HG03108 (cell line): ENCODE data around the gene CORO1C.
"Not testable (repeated sequence)": the region's sequence is repeated elsewhere in the genome, so short reads cannot be mapped to it uniquely, and the experiment has no call there.

Source experiments
- ATAC-seq: cut with Tn5 transposase; IDR thresholded peaks from one replicate; pipeline ENCODE4 v1.9.1; 2021; ENCODE audit warnings: moderate library complexity; ENCODE audit not compliant: unreplicated experiment

The CORO1C gene

GRCh38 chr12:108755481-108755880, 24.2 kb upstream of the CORO1C start:
- ATAC-seq, result no peak

GRCh38 chr12:108753976-108754375, 22.7 kb upstream of the CORO1C start:
- ATAC-seq, result no peak

- no peak for ATAC-seq
Measured at GRCh38 chr12:108752387-108752786, 21.1 kb upstream of the CORO1C start.

GRCh38 chr12:108751821-108752220, 20.5 kb upstream of the CORO1C start:
- ATAC-seq, result no peak

GRCh38 chr12:108751003-108751402, 19.7 kb upstream of the CORO1C start:
- not testable (repeated sequence) for ATAC-seq

- ATAC-seq, result no peak
Measured at GRCh38 chr12:108750526-108750925, 19.2 kb upstream of the CORO1C start.

GRCh38 chr12:108747563-108747962, 16.2 kb upstream of the CORO1C start:
- no peak for ATAC-seq

GRCh38 chr12:108745641-108746040, 14.3 kb upstream of the CORO1C start:
- no peak for ATAC-seq

- ATAC-seq, result no peak
Measured at GRCh38 chr12:108744021-108744897, 12.9 kb upstream of the CORO1C start.

- ATAC-seq, result no peak
Measured at GRCh38 chr12:108738170-108738569, 6.9 kb upstream of the CORO1C start.

GRCh38 chr12:108735855-108736254, 4.5 kb upstream of the CORO1C start:
- ATAC-seq, result no peak

- ATAC-seq, result no peak
Measured at GRCh38 chr12:108734200-108734906, 3.0 kb upstream of the CORO1C start.

GRCh38 chr12:108733230-108733531, 1.9 kb upstream of the CORO1C start:
- ATAC-seq, result not testable (repeated sequence)

GRCh38 chr12:108732489-108733229, 1.3 kb upstream of the CORO1C start:
- ATAC-seq, result no peak

GRCh38 chr12:108731866-108732461, 646 bp upstream of the CORO1C start:
- peak; percentile 43 for ATAC-seq

- peak; percentile 22 for ATAC-seq
Measured at GRCh38 chr12:108730365-108731104, 783 bp downstream of the CORO1C start.

- no peak for ATAC-seq
Measured at GRCh38 chr12:108729612-108730364, 1.5 kb downstream of the CORO1C start.

- no peak for ATAC-seq
Measured at GRCh38 chr12:108728820-108729611, 2.3 kb downstream of the CORO1C start.
